HG02763 (cell line): Measurements from ENCODE around the gene ATL2.

Experiments
- ATAC-seq: cut with Tn5 transposase; IDR thresholded peaks from one replicate; pipeline ENCODE4 v1.9.1; 2021; ENCODE audit warnings: mild to moderate bottlenecking, moderate library complexity; ENCODE audit not compliant: unreplicated experiment

ATL2 gene

DNA sequence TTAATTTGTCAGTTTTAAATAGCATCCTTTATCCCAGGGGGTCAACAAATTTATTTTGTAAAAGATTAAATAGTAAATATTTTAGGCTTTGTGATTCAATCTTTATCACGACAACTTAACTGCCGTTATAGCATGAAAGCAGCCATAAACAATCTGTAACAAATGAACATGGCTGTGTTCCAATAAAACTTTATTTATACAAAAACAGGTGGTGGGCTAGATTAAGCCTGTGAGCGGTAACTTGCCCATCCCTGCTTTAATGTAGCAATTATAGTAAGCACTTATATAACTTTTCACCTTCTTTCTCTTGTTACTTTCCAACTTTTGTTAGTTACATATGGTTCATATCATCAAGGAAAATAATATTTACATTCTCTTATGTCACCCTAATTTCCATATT, 121.9 kb downstream of the ATL2 start:
- no peak for ATAC-seq

DNA sequence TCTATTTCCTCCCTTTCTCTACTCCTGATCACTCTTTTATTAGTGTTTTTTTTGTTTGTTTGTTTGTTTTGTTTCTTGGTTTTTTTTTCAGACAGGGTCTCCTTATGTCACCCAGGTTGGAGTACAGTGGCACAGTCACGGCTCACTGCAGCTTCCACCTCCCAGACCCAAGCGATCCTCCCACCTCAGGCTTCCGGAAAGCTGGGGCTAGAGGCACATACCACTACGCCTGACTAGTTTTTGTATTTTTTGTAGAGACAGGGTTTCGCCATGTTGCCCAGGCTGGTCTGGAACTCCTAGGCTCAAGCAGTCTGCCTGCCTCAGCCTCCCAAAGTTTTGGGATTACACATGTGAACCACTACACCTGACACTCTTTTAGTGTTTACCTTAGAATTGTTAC, 122.3 kb downstream of the ATL2 start:
- ATAC-seq = no peak

DNA sequence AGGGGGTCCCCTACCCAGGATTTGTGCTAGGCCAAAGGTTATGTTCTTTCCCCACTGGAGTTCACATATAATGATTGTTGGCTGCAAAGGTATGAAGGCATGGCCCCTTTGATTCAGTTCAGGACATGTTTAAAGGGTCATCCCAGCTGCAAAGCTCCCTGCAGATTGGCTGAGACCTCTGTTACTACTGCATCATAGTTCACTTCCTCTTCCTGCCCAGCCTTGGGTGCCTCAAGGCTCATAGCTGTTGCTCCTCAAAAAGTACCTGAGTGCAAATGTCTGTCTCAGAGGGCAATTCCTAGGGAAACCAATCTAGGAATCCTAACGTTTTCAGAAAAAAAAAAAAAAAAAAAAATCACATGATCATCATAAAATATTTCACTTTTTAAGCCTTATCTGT, 125.1 kb downstream of the ATL2 start:
- no peak for ATAC-seq

DNA sequence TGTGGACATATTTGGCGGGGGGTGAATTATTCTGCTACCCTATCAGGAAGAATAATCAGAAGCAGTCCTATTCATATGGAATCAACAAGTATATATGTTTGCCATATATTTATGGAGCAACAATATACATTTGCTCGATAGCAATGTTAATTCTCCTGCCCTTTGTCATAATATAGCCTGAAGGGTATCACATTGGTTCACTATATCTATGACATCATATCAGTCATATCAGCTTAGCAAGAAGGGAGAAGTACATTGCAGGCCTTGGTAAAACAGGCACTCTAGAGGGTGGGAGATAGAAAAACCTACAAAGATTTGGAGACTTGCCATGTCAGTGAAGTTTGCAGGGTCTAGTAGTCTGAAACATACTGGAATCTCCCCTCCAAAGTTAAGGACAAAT, 128.4 kb downstream of the ATL2 start:
- no peak for ATAC-seq

DNA sequence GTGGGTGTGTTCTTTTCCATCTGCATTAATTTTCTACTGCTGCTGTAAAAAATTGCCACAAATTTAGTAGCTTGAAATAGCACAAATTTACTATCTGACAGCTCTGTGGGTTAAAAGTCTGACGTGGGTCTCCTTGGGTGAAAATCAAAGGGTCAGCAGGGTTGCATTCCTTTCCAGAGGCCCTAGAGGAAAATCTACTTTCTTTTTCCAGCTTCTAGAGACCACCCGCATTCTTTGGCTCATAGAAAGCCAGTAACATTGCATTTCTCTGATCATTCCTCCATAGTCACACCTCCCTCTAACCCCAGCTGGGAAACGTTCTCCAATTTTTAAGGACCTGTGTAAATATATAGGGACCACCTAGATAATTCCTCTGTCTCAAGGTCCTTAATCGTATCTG, 128.8 kb downstream of the ATL2 start:
- no peak for ATAC-seq

DNA sequence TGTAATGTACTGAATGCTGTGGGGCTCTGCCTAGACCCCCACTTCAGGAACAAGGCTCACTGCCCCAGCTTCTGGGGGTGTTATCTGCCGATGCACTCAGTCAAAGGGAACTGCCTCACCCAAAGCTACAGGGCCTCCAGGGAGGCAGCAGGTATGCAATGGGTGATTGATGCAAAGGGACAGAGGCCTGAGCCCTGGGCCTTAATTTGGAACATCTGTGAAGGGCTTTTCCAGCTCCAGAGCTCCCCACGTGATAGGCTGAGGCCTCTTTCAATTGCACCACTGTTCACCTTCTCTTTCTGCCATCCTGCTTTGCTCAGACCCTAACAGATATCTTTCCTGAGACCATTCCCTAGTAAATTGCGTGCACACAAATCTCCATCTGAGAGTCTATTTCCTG, 131.0 kb downstream of the ATL2 start:
- no peak for ATAC-seq

DNA sequence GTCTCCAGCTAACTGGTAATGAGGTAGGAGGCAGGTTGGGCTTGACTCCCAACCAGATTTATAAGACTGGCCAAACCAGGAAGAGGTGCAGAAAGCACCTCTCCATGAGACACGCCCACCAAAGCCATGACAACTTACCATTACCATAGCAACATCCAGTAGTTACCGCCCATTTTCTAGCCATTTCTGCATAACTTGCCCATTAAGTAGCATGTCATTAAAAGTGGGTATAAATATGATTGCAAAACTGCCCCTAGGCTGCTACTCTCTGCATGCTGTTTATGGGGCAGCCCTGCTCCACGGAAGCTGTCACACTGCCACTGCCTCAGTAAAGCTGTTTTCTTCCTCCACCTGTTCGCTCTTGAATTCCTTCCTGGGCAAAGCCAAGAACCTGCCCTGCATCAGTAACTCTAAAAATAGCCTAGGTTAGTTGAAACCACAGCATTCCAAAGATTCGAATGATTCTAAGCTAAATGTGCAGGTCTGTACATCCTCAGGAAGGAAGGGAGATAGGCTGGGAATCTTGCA, 131.9 kb downstream of the ATL2 start:
- ATAC-seq = no peak

DNA sequence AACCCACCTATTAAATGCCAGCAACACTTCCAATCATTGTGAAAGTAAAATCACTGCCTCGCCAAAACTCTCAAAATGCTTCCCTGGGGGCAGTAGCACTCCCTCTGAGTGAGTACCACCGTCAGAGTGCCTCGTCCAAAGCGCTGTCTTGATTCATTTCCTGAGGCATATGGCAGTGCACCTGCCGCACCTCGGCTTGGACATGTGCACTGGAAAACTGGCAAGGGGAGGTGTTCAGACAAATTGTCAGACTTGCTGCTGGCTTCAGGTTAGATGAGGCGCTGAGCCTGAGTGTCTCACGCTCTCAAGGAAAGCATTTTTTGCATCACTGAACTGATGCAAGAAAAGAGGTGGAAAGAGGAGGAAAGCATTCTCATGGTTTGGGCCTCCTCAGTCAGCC, 132.8 kb downstream of the ATL2 start:
- no peak for ATAC-seq
